Colonic mucosa (tissue), 4 donors: Measurements from ENCODE around the gene EPHA1. TPM values are rescaled to one million over a fixed set of nuclear protein-coding genes. Genes with fewer than 3 reads are reported as not detected.

ENCODE experiments used
- DNase-seq: peaks from one replicate; pipeline ENCODE4 v3.0.0-alpha.2; 2020
- H3K27ac ChIP-seq: fragments of 200-600 bp; one replicate; pipeline ENCODE4 v1.8.0; 2021
- H3K27me3 ChIP-seq: fragments of 200-600 bp; one replicate; pipeline ENCODE4 v1.8.0; 2021
- H3K36me3 ChIP-seq: fragments of 200-600 bp; one replicate; pipeline ENCODE4 v1.8.0; 2021
- H3K4me1 ChIP-seq: fragments of 200-600 bp; one replicate; pipeline ENCODE4 v1.8.0; 2021; ENCODE audit warnings: mild to moderate bottlenecking
- H3K4me3 ChIP-seq: fragments of 200-600 bp; one replicate; pipeline ENCODE4 v1.8.0; 2021
- H3K9ac ChIP-seq, 2 donors: one replicate each; pipeline ENCODE4 v1.7.0; 2013; ENCODE audit warnings: control low read depth in 2 of 2, low read depth in 2 of 2, low read length in 2 of 2
- H3K9me3 ChIP-seq: fragments of 200-600 bp; one replicate; pipeline ENCODE4 v1.8.0; 2021
- CTCF ChIP-seq: fragments of 200-600 bp; IDR thresholded peaks from one replicate; pipeline ENCODE4 v1.8.0; 2022; ENCODE audit warnings: antibody characterized with exemption, mild to moderate bottlenecking
- intact Hi-C: fragments of 100-400 bp; cut with DNase I; formaldehyde crosslinking; loops from one replicate; pipeline ENCODE4 v1.14.1; 2022
- total RNA-seq, 2 donors: library from RNA; stranded (reverse); fragmentation: NEBNext Ultra II Directional in 1 of 2; extraction: Animal tissue kit (Norgen Biotek cat#: 25700) in 1 of 2; gene quantifications; one replicate each; pipeline ENCODE4 v1.2.1, GENCODE V29; 2021
- donor health status: healthy.
- donor health status: DM: no; HTN: no; CAD: no.
- donor health status: DM: no; HTN: no; CAD: no.

Gene EPHA1
- total RNA-seq, 2 donors from 2014 or later: 16.0 to 18.4 TPM

- Histone ChIP-seq H3K4me1 (peaks cover 7% of the 10 kb centered on the region), H3K9me3 (no peaks in the 10 kb centered on the region), H3K9ac (peak overlapping the region; percentile 85 to 95), H3K27me3 (no peaks in the 10 kb centered on the region), H3K36me3 (no peaks in the 10 kb centered on the region), H3K4me3 (peak overlapping the region; percentile 89), H3K27ac (peak overlapping the region; percentile 100)
- no peak for DNase-seq
- intact Hi-C loops: loop anchor here (5.0 to 10.0 kb wide), 2 partner anchors 38 to 115 kb away; partner anchors contain the start of gene GSTK1
- no peak for TF ChIP-seq CTCF
Measured at GRCh38 chr7:143379611-143380259, 28.9 kb downstream of the EPHA1 start.

GRCh38 chr7:143376396-143376795 lies 32.3 kb downstream of the EPHA1 start:
- intact Hi-C loops: no loop called here
- Histone ChIP-seq H3K4me3 (no peak overlapping the region), H3K4me1 (no peaks in the 10 kb centered on the region), H3K27me3 (no peaks in the 10 kb centered on the region), H3K27ac (no peak overlapping the region), H3K9ac (no peak overlapping the region), H3K9me3 (no peaks in the 10 kb centered on the region), H3K36me3 (no peaks in the 10 kb centered on the region)
- TF ChIP-seq CTCF: no peak
- DNase-seq: no peak

- Histone ChIP-seq H3K9me3 (no peaks in the 10 kb centered on the region), H3K27ac (peak overlapping the region; percentile 10), H3K4me3 (no peak overlapping the region), H3K4me1 (no peaks in the 10 kb centered on the region), H3K27me3 (no peaks in the 10 kb centered on the region), H3K36me3 (no peaks in the 10 kb centered on the region), H3K9ac (peak overlapping the region in 1 of 2 donors; percentile 28)
- no peak for TF ChIP-seq CTCF
- intact Hi-C loops: no loop called here
- DNase-seq: no peak
Measured at GRCh38 chr7:143375298-143376034, 33.2 kb downstream of the EPHA1 start.

GRCh38 chr7:143374561-143374960 lies 34.1 kb downstream of the EPHA1 start:
- DNase-seq: no peak
- H3K36me3 ChIP-seq: no peaks in the 10 kb centered on the region
- no peaks in the 10 kb centered on the region for H3K9me3 ChIP-seq
- no peaks in the 10 kb centered on the region for H3K4me1 ChIP-seq
- no peaks in the 10 kb centered on the region for H3K27me3 ChIP-seq
- no peak overlapping the region for H3K9ac ChIP-seq
- intact Hi-C loops: no loop called here
- no peak overlapping the region for H3K4me3 ChIP-seq
- no peak for TF ChIP-seq CTCF
- no peak overlapping the region for H3K27ac ChIP-seq

- no peaks in the 10 kb centered on the region for H3K9me3 ChIP-seq
- no peaks in the 10 kb centered on the region for H3K36me3 ChIP-seq
- H3K27ac ChIP-seq: no peak overlapping the region
- no peak overlapping the region for H3K4me3 ChIP-seq
- intact Hi-C loops: no loop called here
- no peaks in the 10 kb centered on the region for H3K27me3 ChIP-seq
- DNase-seq: no peak
- H3K9ac ChIP-seq: no peak overlapping the region
- no peak for TF ChIP-seq CTCF
- H3K4me1 ChIP-seq: peaks cover 1% of the 10 kb centered on the region
Measured at GRCh38 chr7:143373255-143373794, 35.3 kb downstream of the EPHA1 start.
